Measurements from ENCODE around the gene CCDC27.

CCDC27 gene

DNA sequence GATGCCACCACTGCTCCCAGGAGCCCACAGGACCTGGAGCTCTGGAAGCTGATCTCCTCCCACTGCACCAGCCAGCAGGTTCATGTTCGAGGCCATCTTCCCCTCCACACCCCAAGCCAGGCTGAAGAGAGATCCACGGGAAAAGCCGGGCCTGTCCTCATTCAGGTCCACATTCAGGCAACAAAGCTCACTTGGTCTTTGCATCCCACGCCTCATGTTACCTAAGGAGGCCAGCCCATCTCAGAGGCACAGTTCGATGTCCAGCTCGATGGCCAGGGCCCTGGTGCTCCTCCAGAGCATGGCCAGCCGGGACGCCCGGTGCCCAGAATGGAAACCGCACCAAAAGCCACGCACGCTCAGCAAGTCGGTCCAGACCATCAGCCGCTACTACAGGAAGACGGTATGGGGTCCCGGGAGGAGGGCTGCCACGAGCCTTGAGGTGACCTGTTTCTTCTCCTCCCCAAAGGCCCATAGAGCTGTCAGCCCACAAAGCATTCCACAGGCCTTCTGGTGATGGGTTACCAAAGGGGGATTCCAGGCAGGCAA is at the start of gene CCDC27:
Gene CCDC27 (plus strand): TSS at position 51 of the 546 bp plus-strand sequence. CDS start 32 bp downstream, at position 83.
- DNase-seq (ENCODE audit: low read depth in 2 of 2): no peak

GRCh38 chr1:3702528-3702927 is 49.7 kb upstream of the CCDC27 start:
- DNase-seq (ENCODE audit: low read depth in 2 of 2): no peak

- DNase-seq (ENCODE audit: low read depth in 2 of 2): no peak
Observed at GRCh38 chr1:3702990-3703728, 49.1 kb upstream of the CCDC27 start.

DNA sequence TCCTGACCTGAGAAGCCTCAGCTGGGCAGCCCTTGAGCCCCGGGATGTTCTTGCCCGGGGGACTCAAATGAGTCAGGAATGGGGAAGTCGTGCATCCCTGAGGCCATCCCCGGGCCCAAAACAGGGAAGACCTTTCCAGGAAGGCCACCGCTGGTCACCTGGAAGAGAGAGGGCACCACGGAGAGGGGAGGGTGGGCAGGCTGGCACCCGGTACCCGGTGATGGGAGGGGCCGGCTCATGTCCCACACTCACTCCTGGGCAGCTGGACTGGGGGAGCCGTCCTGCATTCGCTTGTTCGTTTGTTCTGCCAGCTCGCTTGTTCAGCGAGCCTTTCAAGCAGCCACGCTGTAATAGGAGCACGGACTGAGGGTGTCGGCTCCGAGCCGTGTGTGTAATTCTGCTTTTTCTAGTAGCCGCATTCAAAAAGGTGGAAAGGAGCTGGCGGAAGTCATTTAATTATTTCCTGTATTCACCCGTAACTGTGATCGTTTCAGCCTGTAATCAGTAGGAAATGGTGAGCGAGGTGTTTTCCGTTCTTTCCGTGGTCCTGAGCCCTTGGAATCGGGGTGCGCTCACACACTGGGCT is 48.4 kb upstream of the CCDC27 start:
- no peak for DNase-seq (ENCODE audit: low read depth in 2 of 2)

DNA sequence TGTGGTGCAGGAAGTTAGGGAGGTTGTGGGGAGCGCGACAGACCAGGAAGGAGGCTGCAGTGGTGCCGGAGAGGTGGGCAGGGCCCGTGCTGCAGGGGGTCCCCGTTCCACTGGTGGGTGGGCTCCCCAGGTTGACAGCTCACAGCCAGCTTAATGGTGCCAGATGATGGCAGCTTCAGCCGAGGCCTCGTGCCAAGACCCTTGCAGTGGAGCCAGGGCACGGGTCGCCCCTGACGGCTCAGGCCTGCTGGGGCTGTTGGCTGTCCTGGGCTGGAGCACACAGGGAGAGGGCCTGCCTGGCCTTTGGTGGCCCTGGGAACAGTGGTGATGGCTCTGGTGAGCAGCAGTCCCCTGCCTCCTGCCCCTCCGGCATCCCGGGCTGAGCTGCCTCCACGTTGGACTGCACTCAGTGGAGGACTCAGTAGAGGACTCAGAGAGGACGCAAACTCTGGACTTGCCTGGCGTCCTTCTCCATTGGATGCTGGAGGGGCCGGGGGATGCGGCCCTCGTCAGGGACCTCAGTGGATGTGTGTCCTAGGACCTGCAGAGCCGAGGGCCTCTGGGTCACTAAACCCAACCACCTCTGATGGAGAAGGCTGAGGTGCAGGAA is 46.8 kb upstream of the CCDC27 start:
- DNase-seq (ENCODE audit: low read depth in 2 of 2): no peak

GRCh38 chr1:3706651-3707297 is 45.5 kb upstream of the CCDC27 start:
- DNase-seq (ENCODE audit: low read depth in 2 of 2): no peak

- DNase-seq (ENCODE audit: low read depth in 2 of 2): no peak
Observed at GRCh38 chr1:3707298-3707938, 44.8 kb upstream of the CCDC27 start.

DNA sequence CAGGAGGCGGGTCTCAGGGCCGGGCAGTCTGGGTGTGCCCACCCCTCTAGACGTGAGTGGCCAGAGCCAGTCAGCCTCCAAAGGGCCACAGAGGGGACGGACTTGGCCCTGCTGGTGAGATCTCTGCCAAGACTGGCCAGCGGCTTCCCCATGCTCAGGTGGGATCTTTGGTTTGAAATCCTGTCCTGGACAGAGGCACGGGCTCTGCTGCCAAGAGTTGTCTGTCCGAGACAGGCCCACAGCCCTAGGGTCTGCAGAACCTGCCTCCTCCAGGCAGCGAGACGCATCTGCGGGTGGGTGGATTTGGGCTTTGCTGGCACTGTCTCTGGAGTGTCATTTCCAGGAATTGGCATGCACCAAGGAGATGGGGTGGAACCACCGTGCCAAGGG is 44.3 kb upstream of the CCDC27 start:
- no peak for DNase-seq (ENCODE audit: low read depth in 2 of 2)

- DNase-seq (ENCODE audit: low read depth in 2 of 2): no peak
Observed at GRCh38 chr1:3708791-3709190, 43.5 kb upstream of the CCDC27 start.

GRCh38 chr1:3710251-3710650 is 42.0 kb upstream of the CCDC27 start:
- no peak for DNase-seq (ENCODE audit: low read depth in 2 of 2)

DNA sequence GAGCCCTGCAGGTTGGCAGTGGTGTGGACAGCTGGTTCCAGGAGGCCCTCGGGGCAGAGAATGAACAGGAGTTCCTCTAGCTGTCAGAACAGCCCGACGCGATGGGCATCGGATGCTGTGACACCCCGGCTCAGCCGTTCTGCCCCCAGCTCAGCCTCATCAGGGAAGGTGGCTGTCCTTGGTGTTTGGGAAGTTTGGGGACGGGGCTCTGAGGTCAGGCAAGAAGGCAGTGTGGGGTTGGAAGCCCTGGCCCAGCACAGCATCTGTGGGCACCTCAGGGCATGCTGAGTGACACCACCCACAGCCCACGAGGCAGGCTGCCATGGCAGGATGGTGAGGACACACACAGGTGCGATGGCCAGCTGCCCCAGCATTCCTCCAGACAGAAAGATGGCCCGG is 40.9 kb upstream of the CCDC27 start:
- no peak for DNase-seq (ENCODE audit: low read depth in 2 of 2)

- DNase-seq (ENCODE audit: low read depth in 2 of 2): no peak
Observed at GRCh38 chr1:3711780-3712451, 40.3 kb upstream of the CCDC27 start.

- no peak for DNase-seq (ENCODE audit: low read depth in 2 of 2)
Observed at GRCh38 chr1:3712573-3713535, 39.4 kb upstream of the CCDC27 start.

GRCh38 chr1:3713840-3714239 is 38.4 kb upstream of the CCDC27 start:
- no peak for DNase-seq (ENCODE audit: low read depth in 2 of 2)

- DNase-seq (ENCODE audit: low read depth in 2 of 2): no peak
Observed at GRCh38 chr1:3714284-3714741, 37.9 kb upstream of the CCDC27 start.

GRCh38 chr1:3714814-3715213 is 37.4 kb upstream of the CCDC27 start:
- DNase-seq (ENCODE audit: low read depth in 2 of 2): no peak

DNA sequence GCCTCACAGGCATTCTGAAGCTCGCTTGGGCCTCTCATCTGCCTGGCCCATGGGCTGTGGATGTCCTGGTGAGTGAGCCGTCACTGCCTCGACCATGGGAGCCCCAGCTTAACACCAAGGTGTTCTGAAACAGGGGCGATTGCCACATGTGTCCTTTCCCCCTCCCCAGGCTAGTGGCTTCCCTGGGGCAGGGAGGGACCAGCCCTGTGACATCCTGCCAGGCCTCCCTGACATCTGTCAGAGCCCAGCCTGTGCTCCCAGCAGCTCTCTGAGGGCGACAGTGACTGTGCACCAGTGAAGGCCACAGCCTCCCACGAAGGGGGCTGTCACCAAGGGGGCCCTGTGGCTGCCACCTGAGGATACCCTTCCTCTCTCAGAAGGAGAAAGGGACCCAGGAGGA is 35.9 kb upstream of the CCDC27 start:
- no peak for DNase-seq (ENCODE audit: low read depth in 2 of 2)

DNA sequence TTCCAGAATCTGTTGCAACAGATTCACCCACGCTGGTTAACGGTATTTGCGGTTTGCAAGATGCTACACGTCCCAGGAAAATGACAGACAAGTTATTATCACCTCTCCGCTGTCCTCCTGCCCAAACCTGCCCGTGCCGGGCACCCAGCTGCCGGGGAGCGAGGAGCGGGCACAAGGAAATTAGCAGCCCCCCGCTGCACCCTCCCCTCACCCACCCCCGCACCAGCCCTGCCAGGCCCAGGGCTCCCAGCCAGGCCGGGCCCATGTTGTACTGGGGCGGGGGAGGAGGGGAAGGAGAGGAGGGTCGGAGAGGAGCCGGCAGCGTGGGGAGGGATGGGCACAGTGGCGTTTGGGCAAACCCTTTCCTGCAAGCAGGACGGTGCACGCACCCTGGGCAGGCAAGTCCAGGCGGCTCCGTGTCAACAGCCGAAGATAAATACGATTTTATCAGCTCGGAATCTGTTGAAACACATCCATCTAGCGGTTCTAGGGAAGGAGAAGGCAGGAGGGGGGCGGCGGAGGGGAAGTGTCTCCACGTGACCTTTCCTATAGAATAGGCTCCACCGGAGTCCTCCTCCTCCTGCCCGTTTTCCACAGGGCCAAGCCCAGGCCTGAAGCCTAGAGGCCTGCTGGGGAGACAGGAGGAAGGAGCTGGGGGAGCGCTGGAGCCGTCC is 35.1 kb upstream of the CCDC27 start:
- no peak for DNase-seq (ENCODE audit: low read depth in 2 of 2)

All from stimulated activated CD4-positive, alpha-beta T cell treated with anti-CD3 and anti-CD28 coated beads, Interleukin-4, amount 100 ng/mL, for 48 hours (primary cell).